Measurements from ENCODE around the gene GNG12. TPM values are rescaled to one million over a fixed set of nuclear protein-coding genes. Genes with fewer than 3 reads are reported as not detected.

The GNG12 gene
- total and polyA plus RNA-seq, 9 of the 15 experiments (the other 6 are each of a cell fraction or from before 2014, with no cell fraction given), result 2.6 to 6.0 (median 4.1) TPM

GRCh38 chr1:67688526-67689219 lies 144.6 kb downstream of the GNG12 start (continued):
- no peak for TF ChIP-seq CEBPZ (IDR thresholded peaks at IDR 0.05; ENCODE audit: borderline replicate concordance, low read depth, low read length)
- TF ChIP-seq NCOA2 (IDR thresholded peaks at IDR 0.05; ENCODE audit: partially characterized antibody in 2 of 2), result peak in 1 of 2 experiments; percentile 10
- TF ChIP-seq IFI16 (CRISPR knock-in tag; IDR thresholded peaks at IDR 0.05), result no peak
- no peak for TF ChIP-seq HIVEP1 (CRISPR knock-in tag; IDR thresholded peaks at IDR 0.05)
- no peak for TF ChIP-seq TFE3 (CRISPR knock-in tag; IDR thresholded peaks at IDR 0.05)
- no peak for TF ChIP-seq HDGF (IDR thresholded peaks at IDR 0.05)
- no peak for TF ChIP-seq CAMTA2 (CRISPR knock-in tag; conservative IDR thresholded peaks at IDR 0.05)
- no peak for TF ChIP-seq ZNF668 (CRISPR knock-in tag; IDR thresholded peaks at IDR 0.05)
- no peak for TF ChIP-seq ZNF512 (tag; IDR thresholded peaks at IDR 0.05)
- TF ChIP-seq HMG20B (CRISPR knock-in tag; IDR thresholded peaks at IDR 0.05), result no peak
- no peak for TF ChIP-seq ID3 (CRISPR knock-in tag; IDR thresholded peaks at IDR 0.05)
- peak; percentile 65; the same call in 1 of the 2 replicates for TF ChIP-seq ID3 (tag; IDR thresholded peaks at IDR 0.05)
- peak; percentile 80; the same call in 1 of the 2 replicates for TF ChIP-seq TFAP4 (CRISPR knock-in tag; IDR thresholded peaks at IDR 0.05; ENCODE audit: borderline replicate concordance)
- TF ChIP-seq ZNF124 (CRISPR knock-in tag; IDR thresholded peaks at IDR 0.05), result no peak

Measured in K562 (cell line).